ENCODE measurements around the gene CCDC71.

CCDC71 gene

DNA sequence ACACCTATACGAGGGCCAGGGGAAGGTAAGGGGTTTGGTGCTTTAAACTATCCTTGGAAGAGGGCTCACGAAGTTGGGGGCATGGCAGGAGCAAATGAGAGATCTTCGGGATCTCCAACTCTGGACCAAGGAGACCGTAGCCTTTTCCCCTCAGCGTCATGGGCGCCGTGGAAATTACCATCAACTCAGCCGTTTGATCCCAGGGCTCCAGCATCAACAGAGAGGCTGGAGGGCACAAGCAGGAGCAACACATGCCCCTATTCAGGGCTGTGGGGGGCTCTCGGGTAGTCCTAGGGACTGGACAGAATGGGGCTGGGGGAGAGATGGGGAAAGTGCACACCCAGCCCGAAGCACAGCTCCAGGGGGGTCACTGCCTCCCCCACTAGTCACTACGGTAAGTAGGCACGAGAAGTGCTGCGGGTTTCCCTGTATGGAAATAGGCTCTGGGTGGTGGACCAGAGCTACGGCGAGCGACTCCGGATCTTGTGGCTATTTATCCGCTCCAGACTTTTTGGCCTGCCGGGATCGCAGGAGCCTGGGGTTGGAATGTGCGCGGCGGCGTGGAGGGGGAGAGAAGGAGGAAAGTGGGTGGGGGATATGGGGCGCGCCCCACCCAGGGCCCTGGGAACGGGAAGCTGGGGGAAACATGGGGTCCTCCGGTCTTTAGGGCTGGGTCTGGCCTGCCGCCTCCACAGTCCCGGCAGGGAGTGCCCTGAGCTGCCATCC, 32.7 kb downstream of the CCDC71 start (continued):
- peak; percentile 89 for TF ChIP-seq PATZ1 (tag by site-specific recombination; IDR thresholded peaks at IDR 0.05)
- peak; percentile 81 for TF ChIP-seq ZFHX2 (tag by site-specific recombination; conservative IDR thresholded peaks at IDR 0.05)
- TF ChIP-seq ZNF239 (tag by site-specific recombination; IDR thresholded peaks at IDR 0.05), result no peak
- no peak for TF ChIP-seq MYNN (tag by site-specific recombination; IDR thresholded peaks at IDR 0.05; ENCODE audit: borderline replicate concordance)
- peak; percentile 64 for TF ChIP-seq KLF1 (tag by site-specific recombination; IDR thresholded peaks at IDR 0.05)
- no peak for TF ChIP-seq ATF2 (tag by site-specific recombination; IDR thresholded peaks at IDR 0.05; ENCODE audit: low read depth)
- peak; percentile 39; the same call in 1 of the 2 replicates for TF ChIP-seq ZBTB11 (tag by site-specific recombination; conservative IDR thresholded peaks at IDR 0.05; ENCODE audit: low read depth)
- no peak for TF ChIP-seq ZNF184 (tag by site-specific recombination; IDR thresholded peaks at IDR 0.05)
- TF ChIP-seq ZNF169 (tag by site-specific recombination; IDR thresholded peaks at IDR 0.05), result no peak
- TF ChIP-seq, protein P1, sequence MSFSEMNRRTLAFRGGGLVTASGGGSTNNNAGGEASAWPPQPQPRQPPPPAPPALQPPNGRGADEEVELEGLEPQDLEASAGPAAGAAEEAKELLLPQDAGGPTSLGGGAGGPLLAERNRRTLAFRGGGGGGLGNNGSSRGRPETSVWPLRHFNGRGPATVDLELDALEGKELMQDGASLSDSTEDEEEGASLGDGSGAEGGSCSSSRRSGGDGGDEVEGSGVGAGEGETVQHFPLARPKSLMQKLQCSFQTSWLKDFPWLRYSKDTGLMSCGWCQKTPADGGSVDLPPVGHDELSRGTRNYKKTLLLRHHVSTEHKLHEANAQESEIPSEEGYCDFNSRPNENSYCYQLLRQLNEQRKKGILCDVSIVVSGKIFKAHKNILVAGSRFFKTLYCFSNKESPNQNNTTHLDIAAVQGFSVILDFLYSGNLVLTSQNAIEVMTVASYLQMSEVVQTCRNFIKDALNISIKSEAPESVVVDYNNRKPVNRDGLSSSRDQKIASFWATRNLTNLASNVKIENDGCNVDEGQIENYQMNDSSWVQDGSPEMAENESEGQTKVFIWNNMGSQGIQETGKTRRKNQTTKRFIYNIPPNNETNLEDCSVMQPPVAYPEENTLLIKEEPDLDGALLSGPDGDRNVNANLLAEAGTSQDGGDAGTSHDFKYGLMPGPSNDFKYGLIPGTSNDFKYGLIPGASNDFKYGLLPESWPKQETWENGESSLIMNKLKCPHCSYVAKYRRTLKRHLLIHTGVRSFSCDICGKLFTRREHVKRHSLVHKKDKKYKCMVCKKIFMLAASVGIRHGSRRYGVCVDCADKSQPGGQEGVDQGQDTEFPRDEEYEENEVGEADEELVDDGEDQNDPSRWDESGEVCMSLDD (tag by site-specific recombination; IDR thresholded peaks at IDR 0.05), result peak; percentile 64; the same call in 1 of the 2 replicates
- TF ChIP-seq ZNF76 (tag by site-specific recombination; IDR thresholded peaks at IDR 0.05; ENCODE audit: borderline replicate concordance, low read depth), result peak; percentile 39; the same call in 1 of the 2 replicates
- TF ChIP-seq, protein P2, sequence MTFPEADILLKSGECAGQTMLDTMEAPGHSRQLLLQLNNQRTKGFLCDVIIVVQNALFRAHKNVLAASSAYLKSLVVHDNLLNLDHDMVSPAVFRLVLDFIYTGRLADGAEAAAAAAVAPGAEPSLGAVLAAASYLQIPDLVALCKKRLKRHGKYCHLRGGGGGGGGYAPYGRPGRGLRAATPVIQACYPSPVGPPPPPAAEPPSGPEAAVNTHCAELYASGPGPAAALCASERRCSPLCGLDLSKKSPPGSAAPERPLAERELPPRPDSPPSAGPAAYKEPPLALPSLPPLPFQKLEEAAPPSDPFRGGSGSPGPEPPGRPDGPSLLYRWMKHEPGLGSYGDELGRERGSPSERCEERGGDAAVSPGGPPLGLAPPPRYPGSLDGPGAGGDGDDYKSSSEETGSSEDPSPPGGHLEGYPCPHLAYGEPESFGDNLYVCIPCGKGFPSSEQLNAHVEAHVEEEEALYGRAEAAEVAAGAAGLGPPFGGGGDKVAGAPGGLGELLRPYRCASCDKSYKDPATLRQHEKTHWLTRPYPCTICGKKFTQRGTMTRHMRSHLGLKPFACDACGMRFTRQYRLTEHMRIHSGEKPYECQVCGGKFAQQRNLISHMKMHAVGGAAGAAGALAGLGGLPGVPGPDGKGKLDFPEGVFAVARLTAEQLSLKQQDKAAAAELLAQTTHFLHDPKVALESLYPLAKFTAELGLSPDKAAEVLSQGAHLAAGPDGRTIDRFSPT (tag by site-specific recombination; IDR thresholded peaks at IDR 0.05), result no peak
- no peak for TF ChIP-seq ZNF302 (tag by site-specific recombination; IDR thresholded peaks at IDR 0.05; ENCODE audit: low read depth)
- TF ChIP-seq ZNF214 (tag by site-specific recombination; IDR thresholded peaks at IDR 0.05; ENCODE audit: borderline replicate concordance), result no peak
- no peak for TF ChIP-seq ZNF585B (tag by site-specific recombination; IDR thresholded peaks at IDR 0.05)
- TF ChIP-seq ZBTB8A (tag by site-specific recombination; IDR thresholded peaks at IDR 0.05), result no peak; the same call in none of the 2 replicates
- TF ChIP-seq KLF16 (tag by site-specific recombination; IDR thresholded peaks at IDR 0.05), result peak; percentile 75; the same call in 1 of the 2 replicates
- peak; percentile 24; the same call in 1 of the 2 replicates for TF ChIP-seq SCRT2 (tag by site-specific recombination; IDR thresholded peaks at IDR 0.05)
- TF ChIP-seq ZNF843 (tag by site-specific recombination; IDR thresholded peaks at IDR 0.05), result no peak
- no peak for TF ChIP-seq ZNF121 (tag by site-specific recombination; IDR thresholded peaks at IDR 0.05)
- peak; percentile 56; the same call in 1 of the 2 replicates for TF ChIP-seq KLF9 (tag by site-specific recombination; IDR thresholded peaks at IDR 0.05; ENCODE audit: low read depth)
- no peak for TF ChIP-seq ZNF548 (tag by site-specific recombination; IDR thresholded peaks at IDR 0.05)
- no peak for TF ChIP-seq HOXC10 (CRISPR knock-in tag; IDR thresholded peaks at IDR 0.05)
- 0 out of 2 replicates have a peak, but pooled peaks have one; percentile 7 for TF ChIP-seq CTCF (tag by site-specific recombination; IDR thresholded peaks at IDR 0.05)
- TF ChIP-seq IKZF3 (tag by site-specific recombination; IDR thresholded peaks at IDR 0.05), result peak; percentile 98
- no peak for TF ChIP-seq ZNF140 (tag by site-specific recombination; IDR thresholded peaks at IDR 0.05)

All from HEK293 (cell line).